DOHH2 (cell line): ENCODE measurements around the gene PAPLN.

Experiments used
- H3F3A ChIP-seq: fragments of 200-600 bp; sonication (generic), shearing (Covaris generic); 2 replicates; pipeline ENCODE4 v1.6.0; 2016; ENCODE audit warnings: antibody characterized with exemption, mild to moderate bottlenecking; ENCODE audit not compliant: control insufficient read depth, insufficient read depth
- H3K27ac ChIP-seq: fragments of 200-600 bp; sonication (generic); 2 replicates; pipeline ENCODE4 v1.5.1; 2014; ENCODE audit warnings: low read depth, mild to moderate bottlenecking, low read length, moderate library complexity
- H3K27me3 ChIP-seq: fragments of 200-600 bp; sonication (generic); 2 replicates; pipeline ENCODE4 v1.6.1; 2014; ENCODE audit warnings: mild to moderate bottlenecking, low read length, mixed read lengths; ENCODE audit not compliant: control insufficient read depth
- H3K36me3 ChIP-seq: fragments of 200-600 bp; sonication (generic); 2 replicates; pipeline ENCODE4 v1.6.1; 2014; ENCODE audit warnings: mild to moderate bottlenecking, low read length, moderate library complexity, mixed read lengths; ENCODE audit not compliant: control insufficient read depth
- H3K4me1 ChIP-seq: fragments of 200-600 bp; sonication (generic); 2 replicates; pipeline ENCODE4 v1.6.1; 2014; ENCODE audit warnings: mild to moderate bottlenecking, low read length, mixed read lengths; ENCODE audit not compliant: control insufficient read depth
- H3K4me2 ChIP-seq: fragments of 200-600 bp; sonication (generic); 2 replicates; pipeline ENCODE4 v1.6.0; 2014; ENCODE audit warnings: mild to moderate bottlenecking, low read length, moderate library complexity
- H3K4me3 ChIP-seq: fragments of 200-600 bp; sonication (generic); 2 replicates; pipeline ENCODE4 v1.5.1; 2014; ENCODE audit warnings: mild to moderate bottlenecking, low read length, mixed read lengths
- H3K79me2 ChIP-seq: fragments of 200-600 bp; sonication (generic); 2 replicates; pipeline ENCODE4 v1.6.1; 2014; ENCODE audit warnings: mild to moderate bottlenecking, low read length, mixed read lengths; ENCODE audit not compliant: control insufficient read depth
- H3K9me2 ChIP-seq: fragments of 200-600 bp; sonication (generic); replicated peaks from 2 replicates; pipeline ENCODE4 v1.6.1; 2014; ENCODE audit warnings: mild to moderate bottlenecking, low read length, mixed read lengths; ENCODE audit not compliant: control insufficient read depth
- H3K9me3 ChIP-seq: fragments of 200-600 bp; sonication (generic); 2 replicates; pipeline ENCODE4 v1.6.1; 2014; ENCODE audit warnings: antibody characterized with exemption, low read length, mixed read lengths; ENCODE audit not compliant: control insufficient read depth, insufficient read depth
- H4K20me1 ChIP-seq: fragments of 200-600 bp; sonication (generic); 2 replicates; pipeline ENCODE4 v1.6.0; 2014; ENCODE audit warnings: low read depth, mild to moderate bottlenecking, antibody characterized with exemption, low read length, moderate library complexity; ENCODE audit not compliant: control insufficient read depth, insufficient read depth
- CTCF ChIP-seq: fragments of 200-600 bp; sonication (generic); IDR thresholded peaks from one replicate; pipeline ENCODE4 v1.5.1; 2014; ENCODE audit warnings: antibody characterized with exemption, mild to moderate bottlenecking, low read depth, low read length; ENCODE audit not compliant: poor library complexity, severe bottlenecking
- EZH2phosphoT487 ChIP-seq: fragments of 200-600 bp; sonication (generic); IDR thresholded peaks from 2 replicates; pipeline ENCODE4 v1.6.1; 2017; ENCODE audit warnings: borderline replicate concordance, mild to moderate bottlenecking, antibody characterized with exemption, low read length, moderate library complexity, mixed read lengths

Gene PAPLN

GRCh38 chr14:73235531-73236155, 1.7 kb upstream of the PAPLN start:
- Histone ChIP-seq H3K79me2 (no peaks in the 10 kb centered on the region), H3K27ac (no peak overlapping the region), H3K4me3 (no peak overlapping the region), H3F3A (no peaks in the 10 kb centered on the region), H3K9me2 (no peaks in the 10 kb centered on the region), H3K36me3 (no peaks in the 10 kb centered on the region), H3K9me3 (no peaks in the 10 kb centered on the region), H4K20me1 (no peaks in the 10 kb centered on the region), H3K4me1 (peaks cover 30% of the 10 kb centered on the region), H3K4me2 (no peak overlapping the region), H3K27me3 (peaks cover 82% of the 10 kb centered on the region)
- TF ChIP-seq CTCF, result no peak
- no peak for TF ChIP-seq EZH2phosphoT487

DNA sequence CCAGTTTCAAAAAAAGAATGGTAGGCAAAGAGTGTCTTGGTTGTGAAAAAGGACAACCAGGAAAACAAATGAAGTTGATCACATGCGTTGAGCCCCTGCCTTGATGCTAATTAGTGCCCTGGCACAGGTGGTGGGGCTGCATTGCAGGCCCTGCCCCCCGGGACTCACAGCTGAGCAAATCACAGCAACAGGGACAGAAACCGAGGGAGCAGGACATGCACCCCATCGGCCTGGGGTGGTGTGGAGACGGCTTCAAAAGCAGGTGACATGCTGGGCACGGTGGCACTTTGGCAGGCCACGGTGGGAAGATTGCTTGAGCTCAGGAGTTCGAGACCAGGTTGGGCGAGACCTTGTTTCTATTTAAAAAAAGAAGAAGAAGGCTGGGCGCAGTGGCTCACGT, 1.1 kb upstream of the PAPLN start:
- peaks cover 87% of the 10 kb centered on the region for H3K27me3 ChIP-seq
- H3K4me2 ChIP-seq, result no peak overlapping the region
- no peak overlapping the region for H3K27ac ChIP-seq
- H3K9me3 ChIP-seq, result no peaks in the 10 kb centered on the region
- H3K4me1 ChIP-seq, result peaks cover 35% of the 10 kb centered on the region
- no peaks in the 10 kb centered on the region for H3K79me2 ChIP-seq
- H3F3A ChIP-seq, result no peaks in the 10 kb centered on the region
- no peaks in the 10 kb centered on the region for H3K36me3 ChIP-seq
- H3K9me2 ChIP-seq, result no peaks in the 10 kb centered on the region
- H4K20me1 ChIP-seq, result no peaks in the 10 kb centered on the region
- TF ChIP-seq EZH2phosphoT487 (no peak), CTCF (no peak)
- no peak overlapping the region for H3K4me3 ChIP-seq

DNA sequence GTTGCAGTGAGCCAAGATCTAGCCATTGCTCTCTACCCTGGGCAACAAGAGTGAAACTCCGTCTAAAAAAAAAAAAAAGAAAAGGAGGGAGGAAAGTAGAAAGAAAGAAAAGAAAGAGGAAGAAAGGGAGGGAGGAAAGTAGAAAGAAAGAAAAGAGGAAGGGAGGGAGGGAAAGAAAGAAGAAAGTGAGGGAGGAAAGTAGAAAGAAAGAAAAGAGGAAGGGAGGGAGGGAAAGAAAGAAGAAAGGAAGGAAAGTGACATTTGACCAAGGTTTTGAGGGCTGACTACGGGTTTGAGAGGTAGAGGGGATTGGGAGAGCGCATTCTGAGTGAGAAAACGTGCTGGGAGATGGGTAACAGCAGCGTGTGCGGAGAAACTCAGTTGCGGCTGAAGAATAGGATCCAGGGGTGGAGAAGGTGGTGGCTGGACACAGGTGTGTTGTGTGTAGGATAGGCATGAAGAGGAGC, 521 bp upstream of the PAPLN start:
- Histone ChIP-seq H3K4me2 (peak overlapping the region; percentile 51; the same call in 1 of the 2 replicates), H4K20me1 (no peaks in the 10 kb centered on the region), H3K79me2 (no peaks in the 10 kb centered on the region), H3K9me3 (no peaks in the 10 kb centered on the region), H3K4me3 (no peak overlapping the region), H3K27me3 (peaks cover 88% of the 10 kb centered on the region), H3K4me1 (peaks cover 41% of the 10 kb centered on the region), H3K27ac (no peak overlapping the region), H3F3A (no peaks in the 10 kb centered on the region), H3K9me2 (no peaks in the 10 kb centered on the region), H3K36me3 (no peaks in the 10 kb centered on the region)
- TF ChIP-seq CTCF, result no peak
- TF ChIP-seq EZH2phosphoT487, result no peak
